Trophoblast cell (in vitro differentiated cells and primary cell): ENCODE measurements around the gene C1orf53.

Source experiments
- DNase-seq, 2 donors: peaks; one replicate each; pipeline ENCODE4 v3.0.0-alpha.2; 2016
- H2AFZ ChIP-seq: 2 replicates; pipeline ENCODE4 v1.6.1; 2013; ENCODE audit warnings: low read length, moderate library complexity, mild to moderate bottlenecking; ENCODE audit not compliant: insufficient read depth, poor library complexity
- H2AK5ac ChIP-seq: 2 replicates; pipeline ENCODE4 v1.6.1; 2013; ENCODE audit warnings: mild to moderate bottlenecking, low read length
- H2BK120ac ChIP-seq: 2 replicates; pipeline ENCODE4 v1.6.1; 2013; ENCODE audit warnings: low read length, mild to moderate bottlenecking, moderate library complexity; ENCODE audit not compliant: insufficient read depth, poor library complexity
- H2BK12ac ChIP-seq: 2 replicates; pipeline ENCODE4 v1.6.1; 2013; ENCODE audit warnings: mild to moderate bottlenecking, low read length, moderate library complexity
- H2BK5ac ChIP-seq: 2 replicates; pipeline ENCODE4 v1.6.1; 2013; ENCODE audit warnings: low read length, low read depth, moderate library complexity, mild to moderate bottlenecking; ENCODE audit not compliant: poor library complexity
- H3K14ac ChIP-seq: 2 replicates; pipeline ENCODE4 v1.6.1; 2013; ENCODE audit warnings: mild to moderate bottlenecking, low read length
- H3K18ac ChIP-seq: 2 replicates; pipeline ENCODE4 v1.6.1; 2013; ENCODE audit warnings: mild to moderate bottlenecking, low read length
- H3K23ac ChIP-seq: 2 replicates; pipeline ENCODE4 v1.6.1; 2013; ENCODE audit warnings: low read length
- H3K27ac ChIP-seq: 2 replicates; pipeline ENCODE4 v1.5.1; 2013; ENCODE audit warnings: low read depth, mild to moderate bottlenecking, inconsistent platforms, low read length, moderate library complexity
- H3K27me3 ChIP-seq: 2 replicates; pipeline ENCODE4 v1.6.1; 2013; ENCODE audit warnings: inconsistent platforms, mild to moderate bottlenecking, low read length, moderate library complexity; ENCODE audit not compliant: insufficient read depth
- H3K36me3 ChIP-seq, 2 experiments: 1 replicate in 1 of 2; 2 replicates in 1 of 2; pipeline ENCODE4 v1.6.1; 2013; ENCODE audit warnings: low read length in 2 of 2, mild to moderate bottlenecking in 2 of 2, moderate library complexity in 1 of 2; ENCODE audit not compliant: insufficient read depth in 2 of 2, control insufficient read depth in 1 of 2
- H3K4ac ChIP-seq: 2 replicates; pipeline ENCODE4 v1.6.1; 2013; ENCODE audit warnings: low read depth, mild to moderate bottlenecking, low read length, moderate library complexity
- H3K4me1 ChIP-seq, 2 experiments: 1 replicate in 1 of 2; 2 replicates in 1 of 2; pipeline ENCODE4 v1.6.1; 2013; ENCODE audit warnings: low read length in 2 of 2, mild to moderate bottlenecking in 2 of 2, moderate library complexity in 1 of 2; ENCODE audit not compliant: insufficient read depth in 2 of 2, control insufficient read depth in 1 of 2
- H3K4me2 ChIP-seq: 2 replicates; pipeline ENCODE4 v1.6.1; 2013; ENCODE audit warnings: inconsistent platforms, mild to moderate bottlenecking, low read length, moderate library complexity
- H3K4me3 ChIP-seq: 2 replicates; pipeline ENCODE4 v1.5.1; 2013; ENCODE audit warnings: mild to moderate bottlenecking, low read depth, low read length, inconsistent platforms
- H3K79me1 ChIP-seq: one replicate; pipeline ENCODE4 v1.6.1; 2013; ENCODE audit warnings: low read length
- H3K79me2 ChIP-seq: 2 replicates; pipeline ENCODE4 v1.6.1; 2013; ENCODE audit warnings: low read length, mild to moderate bottlenecking; ENCODE audit not compliant: control insufficient read depth, insufficient read depth, poor library complexity
- H3K9ac ChIP-seq: 2 replicates; pipeline ENCODE4 v1.6.1; 2013; ENCODE audit warnings: mild to moderate bottlenecking, low read length
- H3K9me3 ChIP-seq: 2 replicates; pipeline ENCODE4 v1.6.1; 2013; ENCODE audit warnings: low read depth, mild to moderate bottlenecking, control low read depth, inconsistent platforms, low read length; ENCODE audit not compliant: insufficient read depth
- H4K12ac ChIP-seq: 2 replicates; pipeline ENCODE4 v1.6.1; 2013; ENCODE audit warnings: low read depth, mild to moderate bottlenecking, low read length, moderate library complexity
- H4K8ac ChIP-seq: 2 replicates; pipeline ENCODE4 v1.6.1; 2013; ENCODE audit warnings: low read depth, mild to moderate bottlenecking, low read length, moderate library complexity
- H4K91ac ChIP-seq: one replicate; pipeline ENCODE4 v1.6.1; 2013; ENCODE audit warnings: low read depth, mild to moderate bottlenecking, low read length, moderate library complexity
- WGBS: extraction: QIAGEN DNeasy Blood & Tissue Kit; methylation state at CpG from one replicate; pipeline ENCODE4 v1.1.7; 2013; ENCODE audit warnings: missing lambda C conversion rate; ENCODE audit not compliant: insufficient read length, insufficient coverage; ENCODE audit errors: extremely low coverage; 5-methylcytosine and 5-hydroxymethylcytosine counted together

The C1orf53 gene

DNA sequence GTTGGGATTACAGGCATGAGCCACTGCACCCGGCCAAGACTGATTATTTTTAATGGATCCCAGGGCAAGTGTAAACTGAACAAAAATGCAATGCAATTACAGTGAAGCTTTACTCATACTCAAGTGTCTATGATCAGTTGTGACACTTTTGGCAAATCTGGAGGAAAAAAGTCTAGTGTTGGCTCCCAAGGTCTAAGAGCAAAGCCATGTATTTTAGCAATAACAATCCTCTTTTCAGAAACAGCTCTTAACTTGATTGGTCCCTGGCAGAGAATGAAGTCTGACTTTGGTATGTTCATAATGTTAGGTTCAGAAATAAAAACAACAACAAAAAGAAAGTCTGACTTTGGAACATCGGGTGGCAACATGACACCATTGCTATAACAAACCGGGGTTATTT lies 40.2 kb upstream of the C1orf53 start:
- no peak overlapping the region for H4K12ac ChIP-seq
- no CpG with 5 or more reads among the region's 3 CpGs for WGBS

DNA sequence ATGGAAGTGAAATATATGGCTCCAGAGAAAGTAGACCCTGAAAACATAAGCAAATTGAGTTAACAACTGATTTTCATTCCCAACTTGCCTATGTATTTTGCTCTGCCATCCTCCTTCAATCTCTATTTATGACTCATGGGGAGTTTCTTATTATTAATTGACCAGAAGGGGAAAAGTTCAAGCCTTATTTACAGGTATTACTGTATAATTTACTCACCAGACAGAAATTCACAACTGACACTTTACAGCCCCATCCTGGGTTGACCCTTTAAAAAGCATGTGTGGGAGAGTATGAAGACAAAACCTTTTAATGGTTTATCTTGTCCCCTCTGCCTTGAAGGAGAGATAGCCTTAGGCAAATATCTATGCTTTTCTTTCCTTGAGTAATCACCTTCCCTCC lies 39.8 kb upstream of the C1orf53 start:
- Histone ChIP-seq H3K9me3 (no peaks in the 10 kb centered on the region), H3K4ac (no peak overlapping the region), H3K9ac (no peak overlapping the region), H2AK5ac (no peak overlapping the region), H2BK120ac (no peak overlapping the region), H3K14ac (no peak overlapping the region), H3K18ac (no peak overlapping the region), H3K36me3 (no peaks in the 10 kb centered on the region), H3K27ac (no peak overlapping the region), H3K4me3 (no peak overlapping the region), H2BK12ac (no peak overlapping the region), H3K23ac (no peak overlapping the region), H4K12ac (no peak overlapping the region), H3K4me2 (no peak overlapping the region), H3K4me1 (no peaks in the 10 kb centered on the region), H4K91ac (no peak overlapping the region), H2AFZ (no peak overlapping the region), H3K27me3 (no peaks in the 10 kb centered on the region), H4K8ac (no peak overlapping the region), H3K79me2 (no peaks in the 10 kb centered on the region), H2BK5ac (no peak overlapping the region), H3K79me1 (no peaks in the 10 kb centered on the region)
- peak in 1 of 2 donors; percentile 27 for DNase-seq

More for the DNA sequence above, 40.2 kb upstream of the C1orf53 start:
- Histone ChIP-seq H4K8ac (no peak overlapping the region), H3K4me2 (no peak overlapping the region), H2AK5ac (no peak overlapping the region), H2AFZ (no peak overlapping the region), H3K9ac (no peak overlapping the region), H3K4me1 (no peaks in the 10 kb centered on the region), H3K18ac (no peak overlapping the region), H3K9me3 (no peaks in the 10 kb centered on the region), H2BK12ac (no peak overlapping the region), H3K36me3 (no peaks in the 10 kb centered on the region), H2BK120ac (no peak overlapping the region), H3K79me2 (no peaks in the 10 kb centered on the region), H3K27ac (no peak overlapping the region), H3K23ac (no peak overlapping the region), H4K91ac (no peak overlapping the region), H3K4ac (no peak overlapping the region), H2BK5ac (no peak overlapping the region), H3K14ac (no peak overlapping the region), H3K79me1 (no peaks in the 10 kb centered on the region), H3K27me3 (no peaks in the 10 kb centered on the region), H3K4me3 (no peak overlapping the region)
- no peak for DNase-seq

DNA sequence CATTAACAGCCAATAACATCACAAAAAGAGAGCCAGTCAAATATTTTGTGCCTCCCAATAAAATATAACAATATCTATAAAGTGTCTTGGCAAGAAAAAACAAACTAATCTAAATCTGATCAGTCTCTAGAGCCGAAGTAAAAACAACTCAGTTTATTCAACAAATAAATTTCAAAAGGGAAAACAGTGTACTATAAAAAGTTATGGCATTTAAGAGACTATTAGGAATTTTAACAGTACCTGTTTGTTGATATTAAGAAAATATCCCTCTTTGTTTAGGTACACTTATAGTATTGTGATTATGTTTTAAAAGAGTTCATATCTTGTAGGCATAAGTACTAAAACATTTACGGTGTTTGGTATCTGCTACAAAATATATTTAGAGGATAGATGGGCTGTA lies 36.6 kb upstream of the C1orf53 start:
- Histone ChIP-seq H3K27me3 (no peaks in the 10 kb centered on the region), H3K79me2 (no peaks in the 10 kb centered on the region), H3K36me3 (no peaks in the 10 kb centered on the region), H3K9ac (no peak overlapping the region), H3K9me3 (no peaks in the 10 kb centered on the region), H4K8ac (no peak overlapping the region), H3K4me1 (no peaks in the 10 kb centered on the region), H3K23ac (no peak overlapping the region), H3K79me1 (no peaks in the 10 kb centered on the region), H2BK12ac (no peak overlapping the region), H4K12ac (no peak overlapping the region), H2AK5ac (no peak overlapping the region), H3K4me3 (no peak overlapping the region), H4K91ac (no peak overlapping the region), H3K4ac (no peak overlapping the region), H2BK120ac (no peak overlapping the region), H3K4me2 (no peak overlapping the region), H3K27ac (no peak overlapping the region), H3K14ac (no peak overlapping the region), H3K18ac (no peak overlapping the region), H2BK5ac (no peak overlapping the region), H2AFZ (no peak overlapping the region)
- WGBS: no CpG with 5 or more reads among the region's 2 CpGs
- no peak for DNase-seq

DNA sequence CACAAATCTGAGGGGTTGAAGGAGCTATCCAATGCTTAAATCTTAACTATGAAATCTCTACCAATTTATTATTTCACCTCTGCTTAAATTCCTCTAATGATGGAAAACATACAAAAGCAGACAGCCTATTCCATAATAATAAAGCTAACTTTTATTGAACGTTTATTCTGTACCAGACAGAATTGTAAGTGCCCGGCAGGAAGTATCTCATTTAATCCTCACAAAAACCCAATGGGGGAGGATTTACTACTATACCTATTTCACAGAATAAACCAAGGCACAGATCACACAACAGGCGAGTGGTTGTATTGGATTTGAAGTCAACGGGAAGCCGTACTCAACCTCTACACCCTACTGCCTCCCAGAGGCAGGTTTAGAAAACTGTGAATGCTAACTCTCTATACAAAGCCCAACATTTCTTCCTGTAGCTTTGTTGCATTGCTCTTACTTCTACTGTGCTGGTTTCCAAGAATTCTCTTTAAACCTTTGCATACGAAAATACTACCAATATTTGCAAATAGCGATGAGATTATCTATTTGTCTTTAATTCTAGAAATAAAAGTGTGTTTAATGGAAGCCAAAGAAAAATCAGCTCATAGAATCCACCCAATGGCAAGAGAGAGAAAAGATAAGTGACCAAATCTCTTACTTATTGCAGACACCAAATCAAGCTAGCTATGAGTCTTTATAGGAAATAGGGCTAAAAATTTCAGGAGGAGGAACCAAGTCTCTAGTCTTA lies 33.5 kb upstream of the C1orf53 start:
- H3K4me1 ChIP-seq: no peaks in the 10 kb centered on the region
- no peak overlapping the region for H2BK5ac ChIP-seq
- H3K18ac ChIP-seq: no peak overlapping the region
- no peak overlapping the region for H3K9ac ChIP-seq
- no peak overlapping the region for H3K14ac ChIP-seq
- H3K36me3 ChIP-seq: no peaks in the 10 kb centered on the region
- WGBS: no CpG with 5 or more reads among the region's 7 CpGs
- no peak overlapping the region for H3K23ac ChIP-seq
- no peaks in the 10 kb centered on the region for H3K27me3 ChIP-seq
- H3K27ac ChIP-seq: no peak overlapping the region
- no peak overlapping the region for H2BK12ac ChIP-seq
- no peak overlapping the region for H2BK120ac ChIP-seq
- no peak overlapping the region for H2AK5ac ChIP-seq
- H4K12ac ChIP-seq: no peak overlapping the region
- H3K4me2 ChIP-seq: no peak overlapping the region
- H3K79me2 ChIP-seq: no peaks in the 10 kb centered on the region
- no peak overlapping the region for H4K8ac ChIP-seq
- no peak overlapping the region for H3K4ac ChIP-seq
- H2AFZ ChIP-seq: no peak overlapping the region
- peak; percentile 30 to 76 for DNase-seq
- H3K79me1 ChIP-seq: no peaks in the 10 kb centered on the region
- H3K9me3 ChIP-seq: no peaks in the 10 kb centered on the region
- H3K4me3 ChIP-seq: no peak overlapping the region
- no peak overlapping the region for H4K91ac ChIP-seq
